Right ventricle myocardium inferior (tissue), 1 donor: ENCODE data around the gene CT45A3. TPM values are rescaled to one million over a fixed set of nuclear protein-coding genes. Genes with fewer than 3 reads are reported as not detected.
"Not testable (repeated sequence)": the region's sequence is repeated elsewhere in the genome, so short reads cannot be mapped to it uniquely, and the experiment has no call there.

ENCODE experiments used
- ATAC-seq: fragments of 200-7000 bp; cut with Tn5 transposase; one replicate; pipeline ENCODE4 v1.9.1; 2020; ENCODE audit warnings: mild to moderate bottlenecking, moderate library complexity
- DNase-seq: peaks from one replicate; pipeline ENCODE4 v3.0.0; 2021; ENCODE audit errors: missing footprints
- intact Hi-C: fragments of 100-400 bp; cut with DNase I; formaldehyde crosslinking; loops from one replicate; pipeline ENCODE4 v1.11.0; 2022
- long read RNA-seq: library from polyadenylated mRNA; unstranded; transcript quantifications from one replicate; pipeline ENCODE4 v2.0.0, GENCODE V29; 2021
- total RNA-seq: library from RNA; stranded (reverse); fragmentation: NEBNext Ultra II Directional; extraction: Animal tissue kit (Norgen Biotek cat#: 25700); gene quantifications from one replicate; pipeline ENCODE4 v1.2.1, GENCODE V29; 2021
- donor health status: DM: no; HTN: yes; CAD: no; lungs with severe emphysema.

Gene CT45A3
- total RNA-seq = not detected
- long read RNA-seq = 0 reads

- intact Hi-C loops, ATAC-seq, DNase-seq: not testable (repeated sequence)
Measured at GRCh38 chrX:135768091-135768490, at the start of gene CT45A3. Gene CT45A3, minus strand, starts transcription at chrX:135768191. Its CDS starts 3,747 bp downstream, at chrX:135764444.

GRCh38 chrX:135802687-135803086 lies 34.7 kb upstream of the CT45A3 start, which contains the start of gene CT45A6:
Gene CT45A6, minus strand, starts transcription at chrX:135802787. Its CDS starts 3,794 bp downstream, at chrX:135798993.
- intact Hi-C loops, ATAC-seq, DNase-seq: not testable (repeated sequence)

GRCh38 chrX:135785403-135785802 lies 17.4 kb upstream of the CT45A3 start, which contains the start of gene CT45A5:
Gene CT45A5, minus strand, starts transcription at chrX:135785503. Its CDS starts 3,774 bp downstream, at chrX:135781729.
- DNase-seq, ATAC-seq, intact Hi-C loops: not testable (repeated sequence)

- intact Hi-C loops, DNase-seq, ATAC-seq: not testable (repeated sequence)
Measured at GRCh38 chrX:135744739-135745138, 23.3 kb downstream of the CT45A3 start.

GRCh38 chrX:135741192-135741715 lies 26.7 kb downstream of the CT45A3 start:
- no peak for DNase-seq

GRCh38 chrX:135740681-135741149 lies 27.3 kb downstream of the CT45A3 start:
- DNase-seq (no peak), ATAC-seq (no peak)
- intact Hi-C loops = no loop called here

More at GRCh38 chrX:135741192-135741715, 26.7 kb downstream of the CT45A3 start:
- ATAC-seq = no peak
- intact Hi-C loops = no loop called here

GRCh38 chrX:135737366-135738071 lies 30.5 kb downstream of the CT45A3 start:
- no peak for ATAC-seq
- no peak for DNase-seq
- intact Hi-C loops = no loop called here

GRCh38 chrX:135734666-135735065 lies 33.3 kb downstream of the CT45A3 start:
- ATAC-seq, intact Hi-C loops: not testable (repeated sequence)
- peak; percentile 54 for DNase-seq

- no peak for DNase-seq
- no peak for ATAC-seq
- intact Hi-C loops = no loop called here
Measured at GRCh38 chrX:135713795-135714194, 54.2 kb downstream of the CT45A3 start.

GRCh38 chrX:135713183-135713689 lies 54.8 kb downstream of the CT45A3 start, which contains the start of gene CT45A1:
Gene CT45A1, plus strand, starts transcription at chrX:135713639. Its CDS starts 5,302 bp downstream, at chrX:135718941.
- intact Hi-C loops, DNase-seq, ATAC-seq: not testable (repeated sequence)

Other genes with a start within 250 kb of the CT45A3 start
- 3.2 TPM for gene INTS6L, start 247.5 kb downstream of the CT45A3 start, total RNA-seq
- not detected for gene CT45A1, start 54.6 kb downstream of the CT45A3 start, total RNA-seq
- not detected for gene CT45A5, start 17.3 kb upstream of the CT45A3 start, total RNA-seq
- not detected for gene CT45A6, start 34.6 kb upstream of the CT45A3 start, total RNA-seq
- gene CT45A2, start 51.8 kb upstream of the CT45A3 start, total RNA-seq = not detected
- not detected for gene CT45A7, start 69.1 kb upstream of the CT45A3 start, total RNA-seq
- gene CT45A8, start 86.3 kb upstream of the CT45A3 start, total RNA-seq = not detected
- not detected for gene CT45A9, start 103.6 kb upstream of the CT45A3 start, total RNA-seq
- not detected for gene CT45A10, start 125.3 kb upstream of the CT45A3 start, total RNA-seq
- not detected for gene SAGE1, start 125.5 kb upstream of the CT45A3 start, total RNA-seq
- gene MMGT1, start 205.8 kb upstream of the CT45A3 start, total RNA-seq = 22.4 TPM
- gene SLC9A6, start 217.2 kb upstream of the CT45A3 start, total RNA-seq = 15.4 TPM